GM23338 (cell line): ENCODE measurements around the gene RNF44.
A peak's percentile ranks its signal among the peaks of the same experiment; 100 is the strongest.

Experiments
- CREB1 ChIP-seq: fragments of 250-450 bp; sonication (Bioruptor Pico); IDR thresholded peaks from 2 replicates; pipeline ENCODE4 v1.5.0; 2020; ENCODE audit warnings: low read depth, mild to moderate bottlenecking, moderate library complexity
- CTCF ChIP-seq, 2 experiments: fragments of 200-600 bp in 1 of 2; sonication (generic) in 1 of 2; conservative IDR thresholded peaks; 2 replicates each; pipeline versions ENCODE4 v1.5.1 to v1.6.1; 2016 to 2017; ENCODE audit warnings: antibody characterized with exemption in 2 of 2, low read depth in 2 of 2, mild to moderate bottlenecking in 2 of 2, moderate library complexity in 1 of 2
- EZH2 ChIP-seq: fragments of 200-600 bp; sonication (generic); IDR thresholded peaks from one replicate; pipeline ENCODE4 v1.8.0; 2017; ENCODE audit warnings: antibody characterized with exemption, mild to moderate bottlenecking, low read depth; ENCODE audit not compliant: unreplicated experiment
- EZH2phosphoT487 ChIP-seq: fragments of 200-600 bp; sonication (generic); IDR thresholded peaks from one replicate; pipeline ENCODE4 v1.8.1; 2018; ENCODE audit warnings: antibody characterized with exemption; ENCODE audit not compliant: unreplicated experiment
- JUNB ChIP-seq: IDR thresholded peaks from one replicate; pipeline ENCODE4 v1.6.1; 2016; ENCODE audit warnings: antibody characterized with exemption; ENCODE audit not compliant: unreplicated experiment
- NANOG ChIP-seq: IDR thresholded peaks from 2 replicates; pipeline ENCODE4 v1.6.1; 2016; ENCODE audit warnings: antibody characterized with exemption, borderline replicate concordance
- POLR2AphosphoS5 ChIP-seq: IDR thresholded peaks from 2 replicates; pipeline ENCODE4 v1.6.1; 2016; ENCODE audit warnings: antibody characterized with exemption, low read depth
- STAT1 ChIP-seq: IDR thresholded peaks from one replicate; pipeline ENCODE4 v1.6.1; 2016; ENCODE audit warnings: antibody characterized with exemption; ENCODE audit not compliant: unreplicated experiment
- ZNF114 ChIP-seq: fragments of 250-450 bp; sonication (Bioruptor Pico); IDR thresholded peaks from 2 replicates; pipeline ENCODE4 v1.5.0; 2020; ENCODE audit warnings: mild to moderate bottlenecking, moderate library complexity
- TF ChIP-seq, protein P1 (sequence below): IDR thresholded peaks from one replicate; pipeline ENCODE4 v1.6.1; 2018; ENCODE audit warnings: antibody characterized with exemption; ENCODE audit not compliant: unreplicated experiment

DNA sequence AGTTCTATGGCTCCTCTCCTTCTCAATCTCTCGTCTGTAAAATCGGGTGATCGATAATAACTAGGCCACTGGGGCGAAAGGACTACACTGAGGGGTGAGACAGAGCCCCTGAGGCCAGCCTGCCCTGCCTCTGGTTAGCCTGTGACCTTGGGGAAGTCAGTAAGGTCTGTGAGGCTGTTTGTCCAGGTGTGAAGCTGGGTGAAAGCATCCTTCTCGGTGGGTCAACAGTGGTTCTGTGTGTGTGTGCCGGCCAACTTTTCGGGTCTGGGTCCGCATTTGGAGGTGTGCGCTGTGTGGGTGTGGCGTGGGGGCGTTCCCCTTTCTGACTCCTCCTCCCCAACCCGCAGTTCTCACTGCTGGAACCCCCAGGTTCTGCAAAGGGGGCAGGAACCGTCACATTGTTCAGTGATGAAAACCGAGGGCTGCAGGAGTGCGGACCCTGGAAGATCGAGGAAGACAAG, 5.0 kb upstream of the RNF44 start:
- TF ChIP-seq CTCF (conservative IDR thresholded peaks at IDR 0.05; ENCODE audit: low read depth in 2 of 2) (no peak), EZH2 (no peak), POLR2AphosphoS5 (peak; percentile 65), EZH2phosphoT487 (no peak), JUNB (no peak), NANOG (no peak), CREB1 (CRISPR knock-in tag) (no peak), STAT1 (no peak), ZNF114 (CRISPR knock-in tag) (no peak)
- TF ChIP-seq, protein P1, sequence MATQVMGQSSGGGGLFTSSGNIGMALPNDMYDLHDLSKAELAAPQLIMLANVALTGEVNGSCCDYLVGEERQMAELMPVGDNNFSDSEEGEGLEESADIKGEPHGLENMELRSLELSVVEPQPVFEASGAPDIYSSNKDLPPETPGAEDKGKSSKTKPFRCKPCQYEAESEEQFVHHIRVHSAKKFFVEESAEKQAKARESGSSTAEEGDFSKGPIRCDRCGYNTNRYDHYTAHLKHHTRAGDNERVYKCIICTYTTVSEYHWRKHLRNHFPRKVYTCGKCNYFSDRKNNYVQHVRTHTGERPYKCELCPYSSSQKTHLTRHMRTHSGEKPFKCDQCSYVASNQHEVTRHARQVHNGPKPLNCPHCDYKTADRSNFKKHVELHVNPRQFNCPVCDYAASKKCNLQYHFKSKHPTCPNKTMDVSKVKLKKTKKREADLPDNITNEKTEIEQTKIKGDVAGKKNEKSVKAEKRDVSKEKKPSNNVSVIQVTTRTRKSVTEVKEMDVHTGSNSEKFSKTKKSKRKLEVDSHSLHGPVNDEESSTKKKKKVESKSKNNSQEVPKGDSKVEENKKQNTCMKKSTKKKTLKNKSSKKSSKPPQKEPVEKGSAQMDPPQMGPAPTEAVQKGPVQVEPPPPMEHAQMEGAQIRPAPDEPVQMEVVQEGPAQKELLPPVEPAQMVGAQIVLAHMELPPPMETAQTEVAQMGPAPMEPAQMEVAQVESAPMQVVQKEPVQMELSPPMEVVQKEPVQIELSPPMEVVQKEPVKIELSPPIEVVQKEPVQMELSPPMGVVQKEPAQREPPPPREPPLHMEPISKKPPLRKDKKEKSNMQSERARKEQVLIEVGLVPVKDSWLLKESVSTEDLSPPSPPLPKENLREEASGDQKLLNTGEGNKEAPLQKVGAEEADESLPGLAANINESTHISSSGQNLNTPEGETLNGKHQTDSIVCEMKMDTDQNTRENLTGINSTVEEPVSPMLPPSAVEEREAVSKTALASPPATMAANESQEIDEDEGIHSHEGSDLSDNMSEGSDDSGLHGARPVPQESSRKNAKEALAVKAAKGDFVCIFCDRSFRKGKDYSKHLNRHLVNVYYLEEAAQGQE: no peak
